Astrocyte of the cerebellum (primary cell): Measurements from ENCODE around the gene ALDH8A1.

ENCODE experiments used
- DNase-seq: peaks from one replicate; pipeline ENCODE4 v3.0.0-alpha.2; 2011; ENCODE audit warnings: low read depth
- H3K4me3 ChIP-seq: 2 replicates; pipeline ENCODE4 v1.5.1; 2011; ENCODE audit warnings: mild to moderate bottlenecking, low read depth, low read length, moderate library complexity
- CTCF ChIP-seq: IDR thresholded peaks from 2 replicates; pipeline ENCODE4 v1.5.1; 2012; ENCODE audit warnings: low read length, low read depth, moderate library complexity, mild to moderate bottlenecking; ENCODE audit errors: missing control alignments
- in situ Hi-C: cut with HindIII; loops from 2 replicates; pipeline ENCODE4 v1.10.0; 2017; ENCODE audit warnings: low sequenced_read_pairs

Gene ALDH8A1

GRCh38 chr6:134954272-134955000, 4.5 kb upstream of the ALDH8A1 start:
- TF ChIP-seq CTCF, result no peak
- no peak overlapping the region for H3K4me3 ChIP-seq
- in situ Hi-C loops, result no loop called here
- DNase-seq, result no peak

GRCh38 chr6:134951494-134952263, 1.8 kb upstream of the ALDH8A1 start:
- in situ Hi-C loops, result no loop called here
- no peak for DNase-seq
- no peak overlapping the region for H3K4me3 ChIP-seq
- no peak for TF ChIP-seq CTCF

GRCh38 chr6:134950482-134950881, 581 bp upstream of the ALDH8A1 start:
- DNase-seq, result no peak
- H3K4me3 ChIP-seq, result no peak overlapping the region
- no peak for TF ChIP-seq CTCF
- in situ Hi-C loops, result no loop called here

- DNase-seq, result no peak
- in situ Hi-C loops, result no loop called here
- H3K4me3 ChIP-seq, result no peak overlapping the region
- no peak for TF ChIP-seq CTCF
Observed at GRCh38 chr6:134948691-134949090, 1.2 kb downstream of the ALDH8A1 start.

- H3K4me3 ChIP-seq, result no peak overlapping the region
- in situ Hi-C loops, result no loop called here
- DNase-seq, result no peak
- TF ChIP-seq CTCF, result no peak
Observed at GRCh38 chr6:134948142-134948541, 1.8 kb downstream of the ALDH8A1 start.

GRCh38 chr6:134945045-134945444, 4.9 kb downstream of the ALDH8A1 start:
- no peak overlapping the region for H3K4me3 ChIP-seq
- in situ Hi-C loops, result no loop called here
- no peak for TF ChIP-seq CTCF
- no peak for DNase-seq
